K562 (cell line): ENCODE results near the gene YPEL1. TPM values are rescaled to one million over a fixed set of nuclear protein-coding genes. Genes with fewer than 3 reads are reported as not detected.

Source experiments
- C11orf30 ChIP-seq: fragments of 450-650 bp; IDR thresholded peaks from 2 replicates; pipeline ENCODE4 v1.6.1; 2016; ENCODE audit warnings: low read depth, mild to moderate bottlenecking
- HNRNPLL ChIP-seq: fragments of 200-400 bp; formaldehyde crosslinking; IDR thresholded peaks from 2 replicates; pipeline ENCODE4 v1.6.1; 2017; ENCODE audit warnings: low read length, low read depth, mild to moderate bottlenecking; ENCODE audit not compliant: poor library complexity, severe bottlenecking
- KLF13 ChIP-seq: fragments of 450-650 bp; IDR thresholded peaks from 2 replicates; pipeline ENCODE4 v1.6.1; 2016; ENCODE audit warnings: missing genetic modification characterization, low read depth, mild to moderate bottlenecking, missing compliant biosample characterization, moderate library complexity, borderline replicate concordance
- MYBL2 ChIP-seq, 2 experiments: fragments of 450-650 bp in 1 of 2; sonication (generic) in 1 of 2; formaldehyde crosslinking in 1 of 2; IDR thresholded peaks; 2 replicates each; pipeline versions ENCODE4 v1.6.1 to v1.8.1; 2017 to 2022; ENCODE audit warnings: borderline replicate concordance in 1 of 2, inconsistent platforms in 1 of 2, low read depth in 1 of 2, mild to moderate bottlenecking in 1 of 2, missing genetic modification reagents in 1 of 2, moderate library complexity in 1 of 2
- NCOA4 ChIP-seq: fragments of 450-650 bp; IDR thresholded peaks from 2 replicates; pipeline ENCODE4 v1.6.1; 2018; ENCODE audit warnings: mild to moderate bottlenecking; ENCODE audit not compliant: partially characterized antibody
- NFIC ChIP-seq: fragments of 450-650 bp; IDR thresholded peaks from 2 replicates; pipeline ENCODE4 v1.6.1; 2017; ENCODE audit warnings: mild to moderate bottlenecking, inconsistent platforms
- RBFOX2 ChIP-seq: fragments of 200-400 bp; formaldehyde crosslinking; IDR thresholded peaks from 2 replicates; pipeline ENCODE4 v1.6.1; 2017; ENCODE audit warnings: low read depth, mild to moderate bottlenecking, low read length, moderate library complexity
- REST ChIP-seq, 2 experiments: fragments of 450-650 bp; formaldehyde crosslinking in 1 of 2; IDR thresholded peaks; 2 replicates each; pipeline versions ENCODE4 v1.4.0 to v1.6.1; 2014 to 2020; ENCODE audit warnings: mild to moderate bottlenecking in 2 of 2, borderline replicate concordance in 1 of 2, low read depth in 1 of 2
- SREBF1 ChIP-seq: fragments of 150-350 bp; IDR thresholded peaks from 2 replicates; pipeline ENCODE4 v1.6.1; 2014; ENCODE audit warnings: antibody characterized with exemption, low read depth, low read length, borderline replicate concordance
- XRCC4 ChIP-seq: IDR thresholded peaks from one replicate; pipeline ENCODE4 v1.6.1; 2011; ENCODE audit not compliant: insufficient read depth, insufficient read length; ENCODE audit errors: extremely low read depth
- ZNF184 ChIP-seq: sonication (generic); formaldehyde crosslinking; IDR thresholded peaks from 2 replicates; pipeline ENCODE4 v1.5.0; 2020; ENCODE audit warnings: missing genetic modification reagents
- ZNF217 ChIP-seq: sonication (generic); formaldehyde crosslinking; IDR thresholded peaks from 2 replicates; pipeline ENCODE4 v1.8.0; 2022; ENCODE audit warnings: mild to moderate bottlenecking, missing genetic modification reagents
- ZNF512 ChIP-seq: IDR thresholded peaks from 2 replicates; pipeline ENCODE4 v1.6.1; 2016; ENCODE audit warnings: missing genetic modification characterization, missing compliant biosample characterization
- ZNF695 ChIP-seq: fragments of 450-650 bp; formaldehyde crosslinking; IDR thresholded peaks from 2 replicates; pipeline ENCODE4 v1.4.0; 2020; ENCODE audit warnings: mild to moderate bottlenecking, moderate library complexity
- ZZZ3 ChIP-seq: fragments of 450-650 bp; IDR thresholded peaks from 2 replicates; pipeline ENCODE4 v1.6.1; 2016; ENCODE audit warnings: antibody characterized with exemption, mild to moderate bottlenecking, moderate library complexity
- polyA plus RNA-seq, 8 experiments: library from polyadenylated mRNA; depleted of rRNA in 4 of 8; stranded (reverse) in 5 of 8; unstranded in 3 of 8; fragments of >200 nt; fragmentation: Nextera tagmentation in 2 of 8; fragmentation: Illumina TruSeq in 1 of 8; extraction: Ambion mirVana in 2 of 8; extraction: Trizol in 1 of 8; gene quantifications; 2 replicates each; pipeline versions ENCODE4 v1.2.1 to v1.2.3, GENCODE V29; 2011 to 2014; ENCODE audit warnings: inconsistent platforms in 1 of 8, missing spikeins in 1 of 8
- total RNA-seq, 7 experiments: library from RNA; depleted of rRNA in 6 of 7; stranded (reverse); fragments of >200 nt in 6 of 7; fragmentation: Illumina TruSeq in 2 of 7; extraction: Trizol in 2 of 7; gene quantifications; 2 replicates each; pipeline versions ENCODE4 v1.2.1 to v1.2.3, GENCODE V29; 2011 to 2021; ENCODE audit warnings: low replicate concordance in 1 of 7
- TF ChIP-seq, protein P1 (sequence below): sonication (generic); formaldehyde crosslinking; IDR thresholded peaks from 2 replicates; pipeline ENCODE4 v1.8.1; 2023; ENCODE audit warnings: mild to moderate bottlenecking, missing genetic modification reagents

The YPEL1 gene
- total and polyA plus RNA-seq, 9 of the 15 experiments (the other 6 are each of a cell fraction or from before 2014, with no cell fraction given), result 0.07 to 2.2 (median 0.46) TPM

GRCh38 chr22:21688706-21689381 is 46.8 kb downstream of the YPEL1 start (continued):
- TF ChIP-seq, protein P1, sequence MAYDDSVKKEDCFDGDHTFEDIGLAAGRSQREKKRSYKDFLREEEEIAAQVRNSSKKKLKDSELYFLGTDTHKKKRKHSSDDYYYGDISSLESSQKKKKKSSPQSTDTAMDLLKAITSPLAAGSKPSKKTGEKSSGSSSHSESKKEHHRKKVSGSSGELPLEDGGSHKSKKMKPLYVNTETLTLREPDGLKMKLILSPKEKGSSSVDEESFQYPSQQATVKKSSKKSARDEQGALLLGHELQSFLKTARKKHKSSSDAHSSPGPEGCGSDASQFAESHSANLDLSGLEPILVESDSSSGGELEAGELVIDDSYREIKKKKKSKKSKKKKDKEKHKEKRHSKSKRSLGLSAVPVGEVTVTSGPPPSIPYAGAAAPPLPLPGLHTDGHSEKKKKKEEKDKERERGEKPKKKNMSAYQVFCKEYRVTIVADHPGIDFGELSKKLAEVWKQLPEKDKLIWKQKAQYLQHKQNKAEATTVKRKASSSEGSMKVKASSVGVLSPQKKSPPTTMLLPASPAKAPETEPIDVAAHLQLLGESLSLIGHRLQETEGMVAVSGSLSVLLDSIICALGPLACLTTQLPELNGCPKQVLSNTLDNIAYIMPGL (CRISPR knock-in tag), result peak; percentile 40; the same call in 1 of the 2 replicates
- TF ChIP-seq HNRNPLL (no peak), NCOA4 (no peak), ZNF217 (CRISPR knock-in tag) (no peak), NFIC (no peak), SREBF1 (no peak), ZNF512 (no peak), RBFOX2 (peak; percentile 44), ZZZ3 (no peak), ZNF695 (CRISPR knock-in tag) (no peak), ZNF184 (CRISPR knock-in tag) (no peak), MYBL2 (IDR thresholded peaks at IDR 0.05; ENCODE audit: low read depth) (no peak), MYBL2 (CRISPR knock-in tag; IDR thresholded peaks at IDR 0.05; ENCODE audit: borderline replicate concordance) (0 out of 2 replicates have a peak, but pooled peaks have one; percentile 16), XRCC4 (no peak), C11orf30 (no peak), KLF13 (no peak), REST (IDR thresholded peaks at IDR 0.05; ENCODE audit: borderline replicate concordance) (no peak), REST (CRISPR knock-in tag; IDR thresholded peaks at IDR 0.05; ENCODE audit: low read depth) (no peak; the same call in 1 of the 2 replicates)
